Trophoblast cell (in vitro differentiated cells and primary cell): ENCODE results near the gene TBL1X.
"Not testable (repeated sequence)": the region's sequence is repeated elsewhere in the genome, so short reads cannot be mapped to it uniquely, and the experiment has no call there.

Experiments
- DNase-seq, 2 donors: peaks; one replicate each; pipeline ENCODE4 v3.0.0-alpha.2; 2016
- H2AFZ ChIP-seq: 2 replicates; pipeline ENCODE4 v1.6.1; 2013; ENCODE audit warnings: low read length, moderate library complexity, mild to moderate bottlenecking; ENCODE audit not compliant: insufficient read depth, poor library complexity
- H2AK5ac ChIP-seq: 2 replicates; pipeline ENCODE4 v1.6.1; 2013; ENCODE audit warnings: mild to moderate bottlenecking, low read length
- H2BK120ac ChIP-seq: 2 replicates; pipeline ENCODE4 v1.6.1; 2013; ENCODE audit warnings: low read length, mild to moderate bottlenecking, moderate library complexity; ENCODE audit not compliant: insufficient read depth, poor library complexity
- H2BK12ac ChIP-seq: 2 replicates; pipeline ENCODE4 v1.6.1; 2013; ENCODE audit warnings: mild to moderate bottlenecking, low read length, moderate library complexity
- H2BK5ac ChIP-seq: 2 replicates; pipeline ENCODE4 v1.6.1; 2013; ENCODE audit warnings: low read length, low read depth, moderate library complexity, mild to moderate bottlenecking; ENCODE audit not compliant: poor library complexity
- H3K14ac ChIP-seq: 2 replicates; pipeline ENCODE4 v1.6.1; 2013; ENCODE audit warnings: mild to moderate bottlenecking, low read length
- H3K18ac ChIP-seq: 2 replicates; pipeline ENCODE4 v1.6.1; 2013; ENCODE audit warnings: mild to moderate bottlenecking, low read length
- H3K23ac ChIP-seq: 2 replicates; pipeline ENCODE4 v1.6.1; 2013; ENCODE audit warnings: low read length
- H3K27ac ChIP-seq: 2 replicates; pipeline ENCODE4 v1.5.1; 2013; ENCODE audit warnings: low read depth, mild to moderate bottlenecking, inconsistent platforms, low read length, moderate library complexity
- H3K27me3 ChIP-seq: 2 replicates; pipeline ENCODE4 v1.6.1; 2013; ENCODE audit warnings: inconsistent platforms, mild to moderate bottlenecking, low read length, moderate library complexity; ENCODE audit not compliant: insufficient read depth
- H3K36me3 ChIP-seq, 2 experiments: 1 replicate in 1 of 2; 2 replicates in 1 of 2; pipeline ENCODE4 v1.6.1; 2013; ENCODE audit warnings: low read length in 2 of 2, mild to moderate bottlenecking in 2 of 2, moderate library complexity in 1 of 2; ENCODE audit not compliant: insufficient read depth in 2 of 2, control insufficient read depth in 1 of 2
- H3K4ac ChIP-seq: 2 replicates; pipeline ENCODE4 v1.6.1; 2013; ENCODE audit warnings: low read depth, mild to moderate bottlenecking, low read length, moderate library complexity
- H3K4me1 ChIP-seq, 2 experiments: 1 replicate in 1 of 2; 2 replicates in 1 of 2; pipeline ENCODE4 v1.6.1; 2013; ENCODE audit warnings: low read length in 2 of 2, mild to moderate bottlenecking in 2 of 2, moderate library complexity in 1 of 2; ENCODE audit not compliant: insufficient read depth in 2 of 2, control insufficient read depth in 1 of 2
- H3K4me2 ChIP-seq: 2 replicates; pipeline ENCODE4 v1.6.1; 2013; ENCODE audit warnings: inconsistent platforms, mild to moderate bottlenecking, low read length, moderate library complexity
- H3K4me3 ChIP-seq: 2 replicates; pipeline ENCODE4 v1.5.1; 2013; ENCODE audit warnings: mild to moderate bottlenecking, low read depth, low read length, inconsistent platforms
- H3K79me1 ChIP-seq: one replicate; pipeline ENCODE4 v1.6.1; 2013; ENCODE audit warnings: low read length
- H3K79me2 ChIP-seq: 2 replicates; pipeline ENCODE4 v1.6.1; 2013; ENCODE audit warnings: low read length, mild to moderate bottlenecking; ENCODE audit not compliant: control insufficient read depth, insufficient read depth, poor library complexity
- H3K9ac ChIP-seq: 2 replicates; pipeline ENCODE4 v1.6.1; 2013; ENCODE audit warnings: mild to moderate bottlenecking, low read length
- H3K9me3 ChIP-seq: 2 replicates; pipeline ENCODE4 v1.6.1; 2013; ENCODE audit warnings: low read depth, mild to moderate bottlenecking, control low read depth, inconsistent platforms, low read length; ENCODE audit not compliant: insufficient read depth
- H4K12ac ChIP-seq: 2 replicates; pipeline ENCODE4 v1.6.1; 2013; ENCODE audit warnings: low read depth, mild to moderate bottlenecking, low read length, moderate library complexity
- H4K8ac ChIP-seq: 2 replicates; pipeline ENCODE4 v1.6.1; 2013; ENCODE audit warnings: low read depth, mild to moderate bottlenecking, low read length, moderate library complexity
- H4K91ac ChIP-seq: one replicate; pipeline ENCODE4 v1.6.1; 2013; ENCODE audit warnings: low read depth, mild to moderate bottlenecking, low read length, moderate library complexity
- WGBS: extraction: QIAGEN DNeasy Blood & Tissue Kit; methylation state at CpG from one replicate; pipeline ENCODE4 v1.1.7; 2013; ENCODE audit warnings: missing lambda C conversion rate; ENCODE audit not compliant: insufficient read length, insufficient coverage; ENCODE audit errors: extremely low coverage; 5-methylcytosine and 5-hydroxymethylcytosine counted together

Gene TBL1X

GRCh38 chrX:9534686-9535085 is 69.8 kb downstream of the TBL1X start:
- Histone ChIP-seq H2BK120ac (no peak overlapping the region), H4K12ac (no peak overlapping the region), H4K91ac (no peak overlapping the region), H3K79me1 (no peaks in the 10 kb centered on the region), H3K9ac (no peak overlapping the region), H3K14ac (no peak overlapping the region), H2BK5ac (no peak overlapping the region), H3K9me3 (no peaks in the 10 kb centered on the region), H2AFZ (no peak overlapping the region), H3K27ac (no peak overlapping the region), H3K36me3 (no peaks in the 10 kb centered on the region), H3K79me2 (no peaks in the 10 kb centered on the region), H3K4me2 (no peak overlapping the region), H2AK5ac (no peak overlapping the region), H2BK12ac (no peak overlapping the region), H3K4ac (no peak overlapping the region), H3K4me1 (peaks cover 0 to 4% of the 10 kb centered on the region in 2 experiments), H3K27me3 (no peaks in the 10 kb centered on the region), H3K18ac (no peak overlapping the region), H3K4me3 (no peak overlapping the region), H3K23ac (no peak overlapping the region), H4K8ac (no peak overlapping the region)
- WGBS = no CpG with 5 or more reads among the region's 3 CpGs
- DNase-seq = no peak

DNA sequence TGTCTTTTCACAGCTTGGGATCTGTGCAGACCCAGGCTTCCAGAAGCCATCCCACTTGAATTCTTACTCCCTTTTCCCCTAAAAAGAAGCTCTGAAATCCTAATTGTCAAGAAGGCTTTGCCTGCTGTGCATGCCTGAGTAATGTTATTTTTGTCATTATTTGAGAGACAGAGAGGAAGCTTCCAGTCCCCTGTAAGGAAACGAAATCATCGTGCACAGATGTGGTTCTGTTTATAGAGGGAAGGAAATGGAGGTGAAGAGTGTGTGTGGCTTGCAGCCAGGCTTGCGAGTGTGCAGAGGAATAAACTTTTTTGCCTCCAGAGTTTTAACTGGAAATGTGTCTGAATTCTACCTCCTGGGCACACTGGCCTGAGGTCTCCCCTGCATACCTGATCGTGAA is 70.2 kb downstream of the TBL1X start:
- Histone ChIP-seq H3K9ac (no peak overlapping the region), H2BK12ac (no peak overlapping the region), H3K4me2 (no peak overlapping the region), H3K36me3 (no peaks in the 10 kb centered on the region), H4K12ac (no peak overlapping the region), H3K4me1 (peaks cover 0 to 4% of the 10 kb centered on the region in 2 experiments), H3K4me3 (no peak overlapping the region), H3K23ac (no peak overlapping the region), H3K27me3 (no peaks in the 10 kb centered on the region), H4K8ac (no peak overlapping the region), H2BK120ac (no peak overlapping the region), H2AK5ac (no peak overlapping the region), H3K18ac (no peak overlapping the region), H3K79me1 (no peaks in the 10 kb centered on the region), H3K4ac (no peak overlapping the region), H3K9me3 (no peaks in the 10 kb centered on the region), H2BK5ac (no peak overlapping the region), H3K14ac (no peak overlapping the region), H2AFZ (no peak overlapping the region), H3K27ac (no peak overlapping the region), H4K91ac (no peak overlapping the region), H3K79me2 (no peaks in the 10 kb centered on the region)
- no CpG with 5 or more reads among the region's 4 CpGs for WGBS
- no peak for DNase-seq

DNA sequence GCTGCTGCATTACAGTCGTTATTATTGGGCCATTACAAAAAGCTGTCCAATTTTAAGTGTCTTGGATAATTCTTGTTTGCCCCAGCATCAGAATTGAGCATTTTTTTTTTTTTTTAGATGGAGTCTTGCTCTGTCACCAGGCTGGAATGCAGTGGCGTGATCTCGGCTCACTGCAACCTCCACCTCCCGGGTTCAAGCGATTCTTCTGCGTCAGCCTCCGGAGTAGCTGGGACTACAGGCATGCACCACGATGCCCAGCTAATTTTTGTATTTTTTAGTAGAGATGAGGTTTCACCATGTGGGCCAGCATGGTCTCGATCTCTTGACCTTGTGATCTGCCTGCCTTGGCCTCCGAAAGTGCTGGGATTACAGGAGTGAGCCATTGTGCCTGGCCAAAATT is 71.3 kb downstream of the TBL1X start:
- not testable (repeated sequence) for DNase-seq, H2BK12ac ChIP-seq, H2BK5ac ChIP-seq, H4K8ac ChIP-seq, H3K18ac ChIP-seq, H4K12ac ChIP-seq, H3K9me3 ChIP-seq, H3K36me3 ChIP-seq, H2AK5ac ChIP-seq, H3K9ac ChIP-seq, H3K4ac ChIP-seq, H3K4me1 ChIP-seq, H2AFZ ChIP-seq, H2BK120ac ChIP-seq, H3K4me3 ChIP-seq, H3K79me1 ChIP-seq, H3K27ac ChIP-seq, H3K23ac ChIP-seq, H4K91ac ChIP-seq, H3K27me3 ChIP-seq, H3K79me2 ChIP-seq, H3K4me2 ChIP-seq, H3K14ac ChIP-seq
- WGBS = no CpG with 5 or more reads among the region's 10 CpGs

DNA sequence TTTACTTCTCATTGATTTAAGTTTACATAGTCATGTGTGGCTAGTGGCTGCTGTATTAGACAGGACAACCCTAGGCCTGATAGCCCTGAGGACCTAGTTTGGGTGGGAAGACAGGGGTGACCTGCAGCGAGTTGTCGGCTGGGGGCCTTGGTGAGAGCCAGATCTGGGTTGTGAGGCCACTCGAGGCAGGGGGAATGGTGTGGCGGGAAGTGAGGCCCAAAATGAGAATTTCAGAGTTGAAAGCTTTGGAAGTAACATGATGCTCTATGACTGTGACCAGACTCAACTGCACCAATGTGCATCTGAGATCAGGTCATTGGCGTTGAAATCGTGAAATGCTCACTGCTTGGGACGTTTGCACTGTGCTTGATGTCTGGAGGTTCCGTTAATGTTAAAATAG is 72.9 kb downstream of the TBL1X start:
- WGBS = no CpG with 5 or more reads among the region's 8 CpGs
- Histone ChIP-seq H2BK120ac (no peak overlapping the region), H3K14ac (no peak overlapping the region), H2BK5ac (no peak overlapping the region), H3K18ac (no peak overlapping the region), H3K36me3 (no peaks in the 10 kb centered on the region), H3K4ac (no peak overlapping the region), H3K27ac (no peak overlapping the region), H4K91ac (no peak overlapping the region), H3K4me3 (no peak overlapping the region), H2BK12ac (no peak overlapping the region), H3K27me3 (no peaks in the 10 kb centered on the region), H2AK5ac (no peak overlapping the region), H3K79me2 (no peaks in the 10 kb centered on the region), H3K4me1 (peaks cover 0 to 7% of the 10 kb centered on the region in 2 experiments), H3K4me2 (no peak overlapping the region), H3K79me1 (no peaks in the 10 kb centered on the region), H4K12ac (no peak overlapping the region), H4K8ac (no peak overlapping the region), H3K9me3 (no peaks in the 10 kb centered on the region), H2AFZ (no peak overlapping the region), H3K9ac (no peak overlapping the region), H3K23ac (no peak overlapping the region)
- DNase-seq = no peak
